Subcutaneous preadipocyte (primary cell): ENCODE measurements around the gene ELMOD2. TPM values are rescaled to one million over a fixed set of nuclear protein-coding genes. Genes with fewer than 3 reads are reported as not detected.

ENCODE experiments used
- small RNA-seq: library from RNA; depleted of rRNA; stranded (forward); fragments of <200 nt; gene quantifications from one replicate; pipeline ENCODE3, GENCODE V24; 2012
- total RNA-seq: library from RNA; depleted of rRNA; stranded (reverse); fragments of >200 nt; gene quantifications from 2 replicates; pipeline ENCODE4 v1.2.3, GENCODE V29; 2012

The ELMOD2 gene, protein sequence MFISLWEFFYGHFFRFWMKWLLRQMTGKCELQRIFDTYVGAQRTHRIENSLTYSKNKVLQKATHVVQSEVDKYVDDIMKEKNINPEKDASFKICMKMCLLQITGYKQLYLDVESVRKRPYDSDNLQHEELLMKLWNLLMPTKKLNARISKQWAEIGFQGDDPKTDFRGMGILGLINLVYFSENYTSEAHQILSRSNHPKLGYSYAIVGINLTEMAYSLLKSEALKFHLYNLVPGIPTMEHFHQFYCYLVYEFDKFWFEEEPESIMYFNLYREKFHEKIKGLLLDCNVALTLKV
- total RNA-seq = 18.7 and 19.4 TPM in 2 replicates

DNA sequence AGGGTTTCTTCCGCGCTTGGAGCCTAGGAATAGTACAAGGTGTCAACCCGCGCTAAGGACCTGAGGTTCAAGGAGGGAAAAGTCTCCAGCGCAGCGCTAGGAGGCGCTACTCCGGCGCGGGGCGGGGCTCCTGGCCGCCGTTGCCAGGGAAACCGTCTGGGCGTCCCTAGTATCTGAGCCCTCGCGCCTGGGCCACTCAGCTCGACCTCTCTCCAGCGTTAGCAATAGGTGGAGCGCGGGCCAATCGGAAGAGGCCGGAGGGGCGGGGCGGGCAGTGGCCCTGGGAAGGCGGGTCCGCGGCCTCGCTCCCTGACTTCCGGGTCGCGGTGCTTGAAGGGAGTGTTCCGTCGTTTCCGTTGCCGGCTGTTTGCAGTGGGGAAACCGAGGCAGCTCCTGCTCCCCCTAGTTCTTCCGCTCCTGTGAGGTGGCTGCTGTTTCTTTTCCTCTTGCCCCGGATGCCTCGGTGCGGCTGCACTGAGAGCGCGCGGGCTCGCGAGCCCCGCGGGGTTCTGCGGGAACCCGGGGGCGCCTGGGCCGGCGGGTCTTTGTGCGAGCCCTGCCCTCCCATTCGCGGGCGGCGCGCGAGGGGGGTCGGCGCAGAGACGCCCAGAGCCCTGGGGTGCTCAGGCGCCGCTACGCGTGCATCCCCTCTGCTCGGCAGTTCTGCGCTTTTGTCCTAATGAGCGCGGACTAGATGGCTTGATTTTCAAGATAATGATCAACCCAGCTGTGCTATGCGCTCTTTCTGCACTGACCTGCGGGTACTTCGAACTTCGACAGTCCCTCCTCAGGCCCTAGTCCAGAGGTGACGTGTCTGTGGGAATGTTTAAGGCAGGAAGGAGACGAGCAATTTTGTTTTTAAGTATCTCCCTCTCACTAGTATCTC lies at the start of gene ELMOD2:
ELMOD2 (plus strand) TSS at position 312 of the 886 bp plus-strand sequence. CDS start 1,261 bp downstream, outside the sequence.

DNA sequence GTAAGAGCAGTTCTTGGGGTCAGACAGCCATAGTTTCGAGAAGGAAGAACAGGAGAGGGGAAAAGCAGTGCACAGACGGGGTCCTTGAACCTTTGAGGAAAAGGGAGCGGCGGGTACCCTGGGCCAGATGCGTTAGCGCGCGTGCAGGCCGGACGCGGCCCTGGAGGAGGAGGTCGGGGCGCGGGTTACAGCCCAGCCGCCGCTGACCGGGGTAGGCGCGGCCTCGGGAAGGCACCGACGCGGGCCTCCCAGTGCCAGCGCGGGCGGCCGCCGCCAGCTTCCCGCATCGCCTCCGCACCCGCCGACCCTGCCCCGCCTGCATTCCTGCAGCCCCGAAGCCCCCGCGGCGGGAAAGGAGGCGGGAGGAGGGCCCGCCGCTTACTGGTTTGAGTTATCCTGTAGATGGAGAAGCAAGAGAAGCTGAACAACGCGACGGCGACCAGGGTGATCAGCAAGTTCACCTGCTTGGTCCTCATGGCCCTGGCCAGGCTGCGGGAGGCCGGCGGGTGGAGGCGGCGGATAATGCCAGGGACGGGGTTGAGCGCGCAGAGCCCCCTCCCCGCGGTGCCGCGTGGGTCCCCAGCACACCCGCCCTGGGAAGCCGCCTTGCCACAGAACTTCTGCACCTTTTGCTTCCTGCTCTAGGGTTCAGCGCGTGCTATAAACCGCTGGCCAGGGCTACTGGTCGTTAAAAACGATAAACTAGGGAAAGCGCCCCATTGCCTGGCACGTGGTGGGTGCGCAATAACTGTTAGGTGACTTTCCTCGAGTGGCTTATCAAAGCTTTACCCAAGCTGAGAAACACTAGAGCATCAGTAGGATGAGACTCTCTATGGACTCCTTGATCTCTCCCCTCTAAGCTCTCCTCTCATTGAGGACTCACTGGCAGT lies 26.0 kb upstream of the ELMOD2 start, which contains the start of gene MGAT4D:
MGAT4D (minus strand) TSS at position 547 of the 890 bp plus-strand sequence; CDS start at position 476, 71 bp downstream.

DNA sequence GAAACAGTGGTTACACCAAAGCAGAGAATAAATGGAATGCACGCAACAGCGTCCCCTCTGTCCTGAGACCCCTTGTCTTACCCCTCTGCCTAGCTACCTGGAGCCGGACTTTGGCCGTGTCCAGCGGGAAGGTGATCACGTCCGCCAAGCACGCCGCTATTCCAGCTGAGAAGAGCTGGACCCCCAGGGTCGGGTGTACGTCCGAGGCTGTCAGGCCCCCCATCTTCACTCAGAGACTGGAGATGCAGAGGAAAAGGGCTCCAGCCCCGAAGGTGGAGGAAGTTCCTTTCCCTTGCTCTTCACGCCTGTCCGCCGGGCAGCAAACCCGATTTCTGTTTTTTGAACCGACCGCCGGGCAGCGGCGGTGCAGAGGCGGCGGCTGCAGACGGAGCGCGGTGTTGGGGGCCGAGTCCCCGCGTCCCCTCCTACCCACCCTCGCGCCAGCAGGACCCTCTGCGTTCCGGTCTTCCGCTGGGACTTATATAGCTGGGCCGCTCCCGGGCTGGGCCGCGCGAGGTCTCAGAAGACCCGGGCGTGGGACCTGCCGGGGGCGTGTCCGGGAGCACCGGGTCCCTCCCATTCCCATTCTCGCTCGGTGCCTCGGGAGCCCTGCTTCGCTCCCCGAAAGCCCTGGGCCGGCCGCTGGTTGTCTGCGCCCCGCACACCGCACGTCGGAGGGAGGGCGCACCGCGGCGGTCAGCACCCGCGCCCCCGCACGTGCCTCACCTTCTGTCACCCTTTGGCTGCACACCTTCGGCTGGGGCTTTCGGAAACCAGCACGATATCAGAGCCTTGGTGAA lies 44.7 kb downstream of the ELMOD2 start, which contains the start of gene UCP1:
UCP1 (minus strand) TSS at position 455 of the 800 bp plus-strand sequence; CDS start at position 223, 232 bp downstream.

Small RNA genes lying within 50 kb of the gene (small RNA-seq; reads per million reads assigned to genes)
- gene AC108019.1 = 0.08 reads per million
- not detected for gene RN7SL152P

Other genes with a start within 250 kb of the ELMOD2 start
- gene SCOC, start 150.5 kb upstream of the ELMOD2 start, total RNA-seq = 36.2 and 41.5 TPM in 2 replicates
- gene CLGN, start 96.5 kb upstream of the ELMOD2 start, total RNA-seq = 0.98 and 3.3 TPM in 2 replicates
- gene MGAT4D, start 25.9 kb upstream of the ELMOD2 start, total RNA-seq = not detected in 2 replicates
- not detected in 2 replicates for gene UCP1, start 44.8 kb downstream of the ELMOD2 start, total RNA-seq
- 26.8 and 40.5 TPM in 2 replicates for gene TBC1D9, start 232.2 kb downstream of the ELMOD2 start, total RNA-seq